Parathyroid adenoma (tissue), 2 donors: ENCODE measurements around the gene HOXD13.

Experiments used
- H2AFZ ChIP-seq: fragments of 300-600 bp; sonication (generic); one replicate; pipeline ENCODE4 v1.7.0; 2017; ENCODE audit warnings: antibody characterized with exemption, mild to moderate bottlenecking
- H3K27ac ChIP-seq: fragments of 300-600 bp; sonication (generic); one replicate; pipeline ENCODE4 v1.7.0; 2017
- H3K27me3 ChIP-seq: fragments of 300-600 bp; sonication (generic); one replicate; pipeline ENCODE4 v1.7.0; 2017; ENCODE audit warnings: low read length; ENCODE audit not compliant: control insufficient read depth, insufficient read depth
- H3K36me3 ChIP-seq: fragments of 300-600 bp; sonication (generic); one replicate; pipeline ENCODE4 v1.7.0; 2017; ENCODE audit warnings: low read length; ENCODE audit not compliant: control insufficient read depth, insufficient read depth
- H3K4me1 ChIP-seq: fragments of 300-600 bp; sonication (generic); one replicate; pipeline ENCODE4 v1.7.0; 2017; ENCODE audit warnings: control low read depth
- H3K4me2 ChIP-seq: fragments of 300-600 bp; sonication (generic); one replicate; pipeline ENCODE4 v1.7.0; 2017; ENCODE audit warnings: low read length
- H3K4me3 ChIP-seq: fragments of 300-600 bp; sonication (generic); one replicate; pipeline ENCODE4 v1.7.0; 2017; ENCODE audit warnings: low read depth, low read length
- H3K79me2 ChIP-seq: fragments of 300-600 bp; sonication (generic); one replicate; pipeline ENCODE4 v1.7.0; 2017; ENCODE audit warnings: control low read depth
- H3K9ac ChIP-seq: fragments of 300-600 bp; sonication (generic); one replicate; pipeline ENCODE4 v1.7.0; 2017; ENCODE audit warnings: mild to moderate bottlenecking
- H3K9me3 ChIP-seq: fragments of 300-600 bp; sonication (generic); one replicate; pipeline ENCODE4 v1.7.0; 2017; ENCODE audit warnings: low read length; ENCODE audit not compliant: control insufficient read depth
- CTCF ChIP-seq: fragments of 300-600 bp; sonication (generic); IDR thresholded peaks from one replicate; pipeline ENCODE4 v1.7.0; 2017; ENCODE audit warnings: antibody characterized with exemption, mild to moderate bottlenecking
- donor health status: primary hyperparathyroidism.

HOXD13 gene

DNA sequence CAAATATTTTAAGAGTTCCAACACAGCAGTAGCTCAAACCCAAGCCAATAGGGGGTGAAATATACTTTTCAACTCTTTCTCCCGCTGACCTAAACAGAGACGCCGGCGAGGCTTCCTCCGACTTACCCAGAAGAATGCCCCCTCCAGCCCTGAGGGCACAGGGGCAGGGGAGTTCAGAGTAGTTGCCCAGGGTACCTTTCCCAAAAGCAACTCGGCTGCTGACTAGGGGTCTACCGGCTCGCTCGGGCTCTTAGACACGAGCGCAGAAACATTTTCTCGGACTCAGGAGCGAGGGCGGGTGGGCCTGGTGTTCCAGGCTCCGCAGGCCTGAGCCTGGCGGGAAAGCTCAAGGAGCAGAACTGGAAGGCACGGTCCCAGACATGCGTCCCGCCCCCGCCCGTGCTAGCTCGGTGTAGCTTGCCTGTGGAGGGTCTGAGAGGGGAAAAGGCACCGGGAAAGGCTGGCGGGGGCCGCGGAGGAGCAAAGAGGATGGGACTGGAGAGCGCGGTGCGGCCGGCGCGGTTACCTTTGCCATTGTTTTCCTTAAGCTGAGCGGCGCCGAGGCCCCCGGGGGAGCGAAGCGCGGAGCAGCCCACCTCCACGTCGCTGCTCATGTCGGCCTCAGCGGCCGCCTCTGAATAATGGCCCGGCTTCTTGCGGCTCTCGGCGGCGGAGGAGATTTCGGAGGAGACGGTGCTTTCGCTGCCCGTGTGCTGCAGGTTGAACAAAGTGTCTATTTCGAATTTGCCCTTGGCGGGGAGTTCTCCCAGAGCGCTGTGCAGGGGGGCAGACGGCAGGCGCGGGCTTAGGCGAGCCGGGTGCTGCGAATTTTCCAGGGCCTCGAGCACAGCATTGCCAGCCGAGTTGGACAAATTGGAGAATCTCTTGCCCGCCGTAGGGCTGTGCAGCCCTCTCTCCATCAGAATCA, 9.4 kb upstream of the HOXD13 start:
- H2AFZ ChIP-seq = no peak overlapping the region
- H3K36me3 ChIP-seq = no peaks in the 10 kb centered on the region
- H3K27ac ChIP-seq = no peak overlapping the region
- H3K9me3 ChIP-seq = peaks cover 5% of the 10 kb centered on the region
- no peaks in the 10 kb centered on the region for H3K4me1 ChIP-seq
- H3K27me3 ChIP-seq = peaks cover 52% of the 10 kb centered on the region
- H3K79me2 ChIP-seq = no peaks in the 10 kb centered on the region
- no peak overlapping the region for H3K9ac ChIP-seq
- H3K4me2 ChIP-seq = no peak overlapping the region
- no peak for TF ChIP-seq CTCF
- H3K4me3 ChIP-seq = no peak overlapping the region

GRCh38 chr2:176083796-176084261, 8.7 kb upstream of the HOXD13 start, which contains the start of gene EVX2:
EVX2 (minus strand) TSS chr2:176083962; CDS start chr2:176083776, 186 bp downstream.
- H3K9ac ChIP-seq = no peak within 1 kb of the TSS
- no peaks in the 10 kb centered on the region for H3K4me1 ChIP-seq
- peaks cover 52% of the 10 kb centered on the region for H3K27me3 ChIP-seq
- no peak within 1 kb of the TSS for H3K4me2 ChIP-seq
- H3K4me3 ChIP-seq = no peak within 1 kb of the TSS
- no peaks in the 10 kb centered on the region for H3K79me2 ChIP-seq
- no peak for TF ChIP-seq CTCF
- H2AFZ ChIP-seq = no peak within 1 kb of the TSS
- H3K36me3 ChIP-seq = no peaks in the 10 kb centered on the region
- peaks cover 5% of the 10 kb centered on the region for H3K9me3 ChIP-seq
- no peak within 1 kb of the TSS for H3K27ac ChIP-seq

DNA sequence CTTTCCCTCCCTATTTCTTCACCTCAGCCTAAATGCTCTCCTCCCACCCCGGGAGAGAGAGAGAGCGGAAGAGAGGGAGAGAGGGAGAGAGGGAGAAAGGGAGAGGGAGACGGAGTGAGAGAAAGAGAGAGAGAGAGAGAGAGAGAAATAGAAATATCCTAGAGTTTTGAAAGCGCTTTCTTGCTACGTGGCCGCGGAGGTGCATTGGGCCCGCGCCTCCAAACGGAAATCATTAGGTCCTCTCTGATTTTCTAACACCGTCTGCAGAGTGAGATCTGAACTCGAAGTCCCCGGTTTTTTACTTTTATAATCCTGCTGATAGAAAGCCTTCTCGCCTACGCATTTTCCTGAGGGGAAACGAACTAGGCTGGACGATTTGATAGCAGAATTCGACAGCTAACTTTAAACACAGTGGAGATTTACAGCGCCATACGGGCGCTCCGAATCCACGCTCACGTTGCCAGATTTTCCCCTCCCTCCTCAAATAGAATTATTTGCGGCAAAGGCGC, 7.9 kb upstream of the HOXD13 start:
- no peak overlapping the region for H3K4me2 ChIP-seq
- peaks cover 55% of the 10 kb centered on the region for H3K27me3 ChIP-seq
- H2AFZ ChIP-seq = no peak overlapping the region
- no peak overlapping the region for H3K4me3 ChIP-seq
- H3K27ac ChIP-seq = no peak overlapping the region
- no peaks in the 10 kb centered on the region for H3K36me3 ChIP-seq
- no peaks in the 10 kb centered on the region for H3K4me1 ChIP-seq
- TF ChIP-seq CTCF = no peak
- H3K9me3 ChIP-seq = peaks cover 5% of the 10 kb centered on the region
- no peak overlapping the region for H3K9ac ChIP-seq
- H3K79me2 ChIP-seq = no peaks in the 10 kb centered on the region

- Histone ChIP-seq H3K4me1 (no peaks in the 10 kb centered on the region), H3K4me3 (no peak overlapping the region)
- no peak for TF ChIP-seq CTCF
Measured at GRCh38 chr2:176085120-176085788, 7.3 kb upstream of the HOXD13 start.

More at GRCh38 chr2:176085120-176085788, 7.3 kb upstream of the HOXD13 start:
- Histone ChIP-seq H3K27ac (no peak overlapping the region), H2AFZ (no peak overlapping the region), H3K9me3 (peaks cover 5% of the 10 kb centered on the region), H3K9ac (no peak overlapping the region), H3K27me3 (peaks cover 61% of the 10 kb centered on the region), H3K79me2 (no peaks in the 10 kb centered on the region), H3K4me2 (no peak overlapping the region), H3K36me3 (no peaks in the 10 kb centered on the region)
